HG02763 (cell line): ENCODE measurements around the gene ZNF516.

ENCODE experiments used
- ATAC-seq: cut with Tn5 transposase; IDR thresholded peaks from one replicate; pipeline ENCODE4 v1.9.1; 2021; ENCODE audit warnings: mild to moderate bottlenecking, moderate library complexity; ENCODE audit not compliant: unreplicated experiment

Gene ZNF516

DNA sequence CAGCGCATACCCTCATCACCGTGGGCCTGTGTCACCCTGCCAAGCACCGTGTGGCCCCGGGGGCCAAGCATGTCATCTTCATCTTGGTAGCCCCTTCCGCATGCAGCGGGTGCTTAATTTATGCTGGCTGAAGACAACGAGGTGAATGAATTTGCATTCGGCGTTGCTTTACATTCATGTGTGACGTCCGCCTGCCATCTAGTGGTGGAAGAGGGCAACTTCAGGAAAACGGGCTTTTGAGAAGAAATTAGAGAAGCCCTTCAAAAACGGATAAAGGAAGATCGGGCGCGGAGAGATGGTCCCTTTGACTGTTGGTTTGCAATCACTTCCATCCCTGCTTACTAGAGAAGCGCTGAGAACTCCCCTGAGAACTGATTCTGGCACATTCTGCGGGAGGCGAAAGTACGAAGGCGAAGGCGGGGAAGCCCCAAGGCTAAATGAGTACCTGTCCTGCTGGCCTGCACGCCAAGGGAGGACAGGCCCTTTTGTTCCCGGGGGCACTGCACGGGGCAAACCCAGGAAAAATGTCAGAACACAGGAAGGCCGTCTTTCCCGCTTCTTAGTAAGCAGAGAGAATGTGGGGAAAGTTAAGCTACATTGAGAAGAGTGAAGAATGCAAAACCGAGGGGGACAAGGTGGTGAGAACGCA is 145.9 kb downstream of the ZNF516 start:
- ATAC-seq: no peak

DNA sequence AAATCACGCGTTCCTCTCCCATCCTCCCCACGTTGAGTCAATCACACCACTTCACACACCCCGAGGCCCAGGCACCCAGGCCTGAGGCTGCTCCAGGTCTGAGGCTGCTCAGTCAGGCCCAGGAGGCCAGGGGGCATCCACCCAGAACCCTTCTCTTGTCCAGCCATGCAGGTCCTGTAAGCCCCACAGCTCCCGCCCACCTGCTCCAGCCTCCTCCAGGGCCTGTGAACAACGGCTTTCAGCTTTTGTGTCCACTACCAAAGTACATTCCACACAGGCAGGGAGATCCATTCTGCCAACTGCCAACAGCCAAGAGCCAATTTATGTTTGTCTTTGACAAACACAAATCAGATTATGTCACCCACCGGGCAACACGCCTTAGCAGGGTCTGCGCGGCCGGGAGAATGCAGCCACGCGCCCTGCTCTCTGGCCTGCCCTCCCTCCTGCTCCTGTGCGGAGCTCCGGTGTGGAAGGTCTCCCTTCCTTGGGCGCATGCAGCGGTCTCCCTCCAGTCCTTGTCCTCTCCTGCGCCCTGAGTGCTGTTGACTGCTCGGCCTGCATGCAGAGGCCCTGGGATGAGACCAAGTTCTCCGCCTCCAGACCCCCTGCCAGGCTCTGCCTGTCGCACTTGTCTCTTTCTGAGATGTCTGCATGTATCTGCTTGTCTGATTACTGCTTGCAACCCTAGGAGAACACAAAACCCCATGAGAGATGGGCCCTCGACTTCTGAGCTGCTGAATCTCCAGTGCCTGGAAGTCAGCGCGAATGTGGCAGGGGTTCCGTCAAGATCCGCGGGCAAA is 146.6 kb downstream of the ZNF516 start:
- no peak for ATAC-seq

- ATAC-seq: no peak
These were observed 147.7 kb downstream of the ZNF516 start for GRCh38 chr18:76347341-76347740.

- ATAC-seq: no peak
These were observed 148.4 kb downstream of the ZNF516 start for GRCh38 chr18:76346490-76347130.

GRCh38 chr18:76345901-76346300 is 149.1 kb downstream of the ZNF516 start:
- no peak for ATAC-seq

- no peak for ATAC-seq
These were observed 151.0 kb downstream of the ZNF516 start for GRCh38 chr18:76343938-76344569.

- ATAC-seq: no peak
These were observed 154.6 kb downstream of the ZNF516 start for GRCh38 chr18:76340410-76340809.

GRCh38 chr18:76339246-76339620 is 155.8 kb downstream of the ZNF516 start:
- no peak for ATAC-seq

DNA sequence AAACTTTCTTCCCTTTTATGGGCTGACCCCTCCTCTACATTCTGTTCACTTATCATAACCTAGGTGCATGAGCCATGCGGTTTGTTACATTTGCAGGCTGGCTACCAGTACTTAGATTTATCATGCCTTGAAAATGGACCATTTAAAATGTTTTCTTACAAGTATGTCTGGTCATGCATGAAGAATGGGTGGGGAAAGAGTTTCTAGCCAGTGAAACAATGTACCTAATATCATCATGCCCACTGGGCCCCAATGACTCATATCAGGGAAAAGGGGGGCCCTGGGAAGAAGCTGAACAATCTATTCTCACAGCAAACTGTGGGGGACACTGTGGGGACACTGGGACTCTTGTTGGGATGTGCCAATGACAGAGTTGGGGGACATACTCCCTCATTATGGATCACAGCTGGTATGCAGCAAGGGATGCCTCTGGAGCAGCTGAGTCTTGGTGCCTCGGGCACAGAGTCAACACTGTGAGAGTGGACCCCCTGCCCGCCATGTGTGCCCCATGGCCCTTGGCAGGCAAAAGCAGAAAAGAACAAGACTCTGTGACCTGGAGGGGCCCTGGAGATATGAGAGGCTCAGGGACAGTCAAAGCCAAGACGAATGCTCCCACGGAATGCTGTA is 156.3 kb downstream of the ZNF516 start:
- no peak for ATAC-seq

- ATAC-seq: no peak
These were observed 157.0 kb downstream of the ZNF516 start for GRCh38 chr18:76338088-76338487.

DNA sequence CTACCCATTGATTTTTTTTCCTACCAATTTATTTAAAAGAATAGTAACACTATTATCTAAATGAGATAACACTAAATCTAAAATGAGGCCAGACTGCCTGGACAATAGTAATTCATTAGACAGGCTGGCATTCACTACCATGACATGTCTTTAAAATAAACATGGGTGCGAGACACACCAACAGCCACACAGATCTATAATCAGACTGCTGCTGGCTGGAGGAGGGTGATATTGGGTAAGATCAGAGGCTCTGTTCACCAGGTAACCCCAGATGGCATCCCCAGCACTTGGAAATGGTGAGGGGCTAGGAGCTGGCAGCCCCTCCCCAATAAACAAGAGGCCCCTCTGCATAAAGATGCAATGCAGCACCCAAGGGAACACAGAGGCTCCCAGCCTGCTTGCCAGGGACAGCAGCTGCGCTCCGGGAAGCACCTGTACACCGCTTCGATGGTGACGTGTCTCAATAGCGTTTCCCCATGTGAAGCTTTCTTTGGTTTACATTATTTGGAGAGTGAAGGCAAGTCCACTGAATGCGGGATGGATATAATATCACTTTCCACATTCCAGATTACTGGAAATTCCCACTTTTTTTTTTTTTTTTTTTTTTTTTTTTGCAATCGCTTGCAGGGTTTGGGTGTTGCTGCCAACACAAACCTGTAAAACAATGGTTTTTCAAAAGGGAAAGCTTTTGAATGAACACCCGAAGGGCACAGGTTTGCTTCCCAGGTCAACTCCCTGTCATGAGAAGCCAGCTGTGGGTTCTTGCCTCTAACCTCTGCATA is 159.0 kb downstream of the ZNF516 start:
- no peak for ATAC-seq

- no peak for ATAC-seq
These were observed 166.9 kb downstream of the ZNF516 start for GRCh38 chr18:76328140-76328539.

GRCh38 chr18:76323891-76324290 is 171.2 kb downstream of the ZNF516 start:
- no peak for ATAC-seq

DNA sequence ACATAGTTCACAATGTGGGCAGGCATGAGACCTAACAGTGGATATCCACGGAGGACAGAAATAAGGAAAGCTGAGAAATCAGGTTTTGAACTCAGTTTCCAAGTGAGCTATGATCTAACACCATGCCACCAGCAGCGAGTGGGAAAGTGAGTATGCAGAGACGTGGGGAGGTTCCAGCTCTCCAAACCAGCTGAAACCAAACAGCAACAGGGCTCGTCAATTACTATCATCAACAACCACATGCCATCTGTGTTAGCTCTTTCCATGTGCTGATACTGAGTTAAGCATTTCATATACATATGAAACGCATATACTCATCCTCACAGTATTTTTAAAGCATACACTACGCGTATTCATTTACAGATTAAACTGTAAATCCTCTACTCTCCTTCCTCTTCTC is 172.4 kb downstream of the ZNF516 start:
- ATAC-seq: no peak

DNA sequence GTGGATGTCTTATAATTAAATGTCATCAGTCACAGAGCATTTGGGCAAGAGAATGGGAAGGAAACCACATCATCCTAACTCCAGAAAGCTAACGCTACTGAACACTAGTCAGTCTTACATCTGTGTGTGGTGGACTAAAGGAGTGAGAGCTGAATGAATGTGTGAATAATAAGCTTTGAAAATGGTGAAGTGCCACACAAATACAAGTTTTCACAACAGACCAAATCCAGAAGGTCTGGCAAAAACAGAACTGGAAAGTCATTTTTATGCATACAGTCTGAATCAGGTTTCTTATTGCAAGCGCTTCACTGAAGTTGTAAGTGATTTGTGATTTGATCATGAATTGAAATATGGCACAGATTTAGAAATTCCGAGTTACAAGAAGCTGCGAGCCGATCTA is 175.7 kb downstream of the ZNF516 start:
- ATAC-seq: no peak

DNA sequence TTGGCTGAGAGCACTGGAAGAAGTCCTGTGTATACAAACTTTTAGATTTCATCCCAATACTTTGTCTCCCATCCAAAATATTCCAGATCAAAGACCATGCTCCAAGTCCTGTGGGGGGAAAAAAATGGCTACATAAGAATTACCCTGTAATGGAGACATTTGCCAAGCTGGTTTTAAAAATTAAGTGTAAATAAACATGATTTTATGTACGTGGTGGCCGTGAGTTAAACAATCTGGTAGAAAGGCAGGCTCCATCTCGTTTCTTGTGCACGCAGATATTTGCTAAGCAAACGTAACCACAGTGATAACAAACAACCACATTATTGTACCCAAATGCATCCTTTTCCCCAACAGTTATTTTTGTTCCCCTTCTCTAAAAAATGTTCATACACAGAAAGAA is 176.4 kb downstream of the ZNF516 start:
- no peak for ATAC-seq

GRCh38 chr18:76317136-76317535 is 177.9 kb downstream of the ZNF516 start:
- ATAC-seq: no peak

DNA sequence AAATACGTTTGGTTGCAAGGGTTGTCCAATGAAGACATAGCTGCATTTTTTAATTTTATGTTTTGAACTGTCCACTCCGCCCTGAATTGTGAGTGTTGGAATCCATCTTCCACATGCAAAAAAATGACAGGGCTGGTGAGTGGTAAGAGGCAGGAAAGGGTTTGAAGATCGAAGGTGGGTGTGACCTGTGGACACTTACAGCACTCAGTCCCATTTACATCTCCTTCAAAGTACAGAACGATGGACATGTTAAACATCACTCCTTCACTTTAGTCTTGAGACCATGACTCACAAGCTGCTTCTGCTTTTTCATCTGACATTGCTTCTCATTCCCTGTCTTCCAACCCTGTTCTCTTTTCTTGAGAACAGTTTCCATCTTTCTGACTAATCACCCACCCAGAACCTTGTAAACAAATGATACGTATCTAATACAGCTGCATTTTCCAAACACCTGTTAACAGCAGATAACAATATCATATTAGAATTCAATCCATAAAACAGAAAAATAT is 179.3 kb downstream of the ZNF516 start:
- ATAC-seq: no peak

DNA sequence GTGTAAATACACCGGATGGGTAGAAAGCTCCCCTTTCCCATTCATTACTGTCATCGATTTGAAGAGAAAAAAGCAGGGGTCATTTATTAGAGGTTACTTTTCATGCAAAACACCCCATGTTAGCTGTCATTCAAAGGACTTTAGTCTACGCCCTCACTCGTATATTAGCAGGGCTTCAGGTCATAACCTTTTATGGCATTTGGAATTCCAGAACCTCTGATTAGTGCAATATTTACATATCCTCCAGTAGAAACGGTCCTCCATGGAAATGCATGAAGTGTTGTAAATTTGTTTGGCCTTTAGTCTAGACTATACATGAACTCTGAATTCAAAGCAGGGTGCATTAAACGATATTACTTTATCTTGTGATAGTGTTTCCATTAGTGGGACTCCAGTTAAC is 180.5 kb downstream of the ZNF516 start:
- ATAC-seq: no peak

DNA sequence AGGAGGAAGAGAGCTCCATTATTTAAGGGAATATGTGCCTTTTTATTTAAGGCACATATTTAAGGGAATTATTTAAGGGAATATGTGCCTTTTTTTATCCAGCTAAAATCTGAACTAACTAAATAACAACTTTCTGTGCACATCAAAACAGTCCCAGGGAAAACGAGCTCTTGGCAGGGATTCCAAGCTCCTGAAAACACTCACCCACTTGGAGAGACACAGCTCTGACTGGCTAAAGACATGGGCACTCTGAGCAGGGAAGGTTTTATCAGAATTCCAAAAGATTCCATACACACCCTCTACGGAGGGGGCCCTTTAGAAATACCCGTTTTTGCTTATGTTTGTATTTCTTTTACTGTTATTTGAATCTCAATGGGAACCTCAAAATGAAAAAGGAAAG is 181.0 kb downstream of the ZNF516 start:
- no peak for ATAC-seq
